NCI-H345 (cell line): ENCODE measurements around the gene SLC9A8.

Experiments
- DNase-seq: peaks from one replicate; lab custom pipeline; 2025; lab: John Stamatoyannopoulos, UW

The SLC9A8 gene

GRCh38 chr20:49877386-49877921 lies 64.8 kb downstream of the SLC9A8 start:
- no peak for DNase-seq

GRCh38 chr20:49878977-49879376 lies 66.3 kb downstream of the SLC9A8 start:
- no peak for DNase-seq

- DNase-seq, result no peak
Observed at GRCh38 chr20:49880177-49880576, 67.5 kb downstream of the SLC9A8 start.

- DNase-seq, result no peak
Observed at GRCh38 chr20:49880724-49881445, 68.3 kb downstream of the SLC9A8 start.

GRCh38 chr20:49882171-49882970 lies 69.7 kb downstream of the SLC9A8 start:
- DNase-seq, result no peak

- no peak for DNase-seq
Observed at GRCh38 chr20:49883246-49883802, 70.7 kb downstream of the SLC9A8 start.

- DNase-seq, result no peak
Observed at GRCh38 chr20:49885558-49886332, 73.1 kb downstream of the SLC9A8 start.

- DNase-seq, result no peak
Observed at GRCh38 chr20:49886571-49887213, 74.1 kb downstream of the SLC9A8 start.

- no peak for DNase-seq
Observed at GRCh38 chr20:49887251-49888211, 74.9 kb downstream of the SLC9A8 start.

GRCh38 chr20:49888212-49889000 lies 75.8 kb downstream of the SLC9A8 start:
- DNase-seq, result peak; percentile 50

GRCh38 chr20:49889001-49889934 lies 76.6 kb downstream of the SLC9A8 start:
- DNase-seq, result no peak

- DNase-seq, result no peak
Observed at GRCh38 chr20:49889935-49890333, 77.3 kb downstream of the SLC9A8 start.

- no peak for DNase-seq
Observed at GRCh38 chr20:49890471-49891361, 78.1 kb downstream of the SLC9A8 start.

GRCh38 chr20:49891476-49892110 lies 79.0 kb downstream of the SLC9A8 start:
- no peak for DNase-seq

GRCh38 chr20:49892260-49892659 lies 79.6 kb downstream of the SLC9A8 start:
- no peak for DNase-seq

GRCh38 chr20:49892817-49893216 lies 80.2 kb downstream of the SLC9A8 start:
- no peak for DNase-seq
